ENCODE measurements around the gene IMPA2.

DNA sequence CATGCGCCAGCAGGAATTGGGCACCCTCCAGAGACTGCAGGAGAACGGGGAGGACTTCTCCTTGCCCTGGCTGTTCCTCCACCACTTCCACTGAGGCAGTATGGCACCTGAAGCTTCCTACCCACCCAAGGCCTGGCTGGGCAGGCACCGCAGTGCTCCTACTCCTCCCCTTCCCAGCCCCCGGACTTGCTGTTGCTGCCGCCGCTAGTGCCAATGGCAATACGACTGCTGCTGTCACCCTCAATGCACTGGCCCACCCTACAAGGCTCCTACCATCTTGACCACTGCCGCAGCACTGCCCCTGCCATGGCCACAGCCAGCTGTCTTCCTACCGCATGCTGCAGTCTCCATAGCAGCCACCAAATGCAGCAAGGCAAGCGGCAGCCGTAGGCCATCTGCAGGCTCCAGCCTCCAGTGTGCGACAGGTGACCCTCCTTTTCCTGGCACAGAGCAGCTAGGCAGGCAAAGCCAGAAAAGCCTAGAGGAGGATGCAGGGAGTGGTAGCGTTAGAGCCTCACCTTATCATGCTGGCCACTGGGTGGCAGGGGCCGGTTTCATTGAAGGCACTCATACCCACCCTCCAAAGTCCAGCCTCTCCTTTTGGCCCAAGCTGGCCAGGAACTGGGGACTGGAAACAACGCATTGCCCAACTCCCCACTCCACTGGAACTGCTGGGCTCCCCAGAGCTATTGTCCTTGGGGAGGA, 64.9 kb downstream of the IMPA2 start:
- no peak for TF ChIP-seq TEAD4 (CRISPR knock-in tag; IDR thresholded peaks at IDR 0.05)
- TF ChIP-seq, protein P1, sequence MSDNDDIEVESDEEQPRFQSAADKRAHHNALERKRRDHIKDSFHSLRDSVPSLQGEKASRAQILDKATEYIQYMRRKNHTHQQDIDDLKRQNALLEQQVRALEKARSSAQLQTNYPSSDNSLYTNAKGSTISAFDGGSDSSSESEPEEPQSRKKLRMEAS (CRISPR knock-in tag; IDR thresholded peaks at IDR 0.05), result no peak
- TF ChIP-seq, protein P2, sequence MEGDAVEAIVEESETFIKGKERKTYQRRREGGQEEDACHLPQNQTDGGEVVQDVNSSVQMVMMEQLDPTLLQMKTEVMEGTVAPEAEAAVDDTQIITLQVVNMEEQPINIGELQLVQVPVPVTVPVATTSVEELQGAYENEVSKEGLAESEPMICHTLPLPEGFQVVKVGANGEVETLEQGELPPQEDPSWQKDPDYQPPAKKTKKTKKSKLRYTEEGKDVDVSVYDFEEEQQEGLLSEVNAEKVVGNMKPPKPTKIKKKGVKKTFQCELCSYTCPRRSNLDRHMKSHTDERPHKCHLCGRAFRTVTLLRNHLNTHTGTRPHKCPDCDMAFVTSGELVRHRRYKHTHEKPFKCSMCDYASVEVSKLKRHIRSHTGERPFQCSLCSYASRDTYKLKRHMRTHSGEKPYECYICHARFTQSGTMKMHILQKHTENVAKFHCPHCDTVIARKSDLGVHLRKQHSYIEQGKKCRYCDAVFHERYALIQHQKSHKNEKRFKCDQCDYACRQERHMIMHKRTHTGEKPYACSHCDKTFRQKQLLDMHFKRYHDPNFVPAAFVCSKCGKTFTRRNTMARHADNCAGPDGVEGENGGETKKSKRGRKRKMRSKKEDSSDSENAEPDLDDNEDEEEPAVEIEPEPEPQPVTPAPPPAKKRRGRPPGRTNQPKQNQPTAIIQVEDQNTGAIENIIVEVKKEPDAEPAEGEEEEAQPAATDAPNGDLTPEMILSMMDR (IDR thresholded peaks at IDR 0.05), result no peak

Data from WTC11 (cell line).